HepG2 (cell line): Measurements from ENCODE around the gene BBOX1. TPM values are rescaled to one million over a fixed set of nuclear protein-coding genes. Genes with fewer than 3 reads are reported as not detected.

ENCODE experiments used
- ATAC-seq: fragments of 200-7000 bp; cut with Tn5 transposase; 3 replicates; pipeline ENCODE4 v1.9.1; 2020; ENCODE audit warnings: mild to moderate bottlenecking, moderate library complexity
- BruUV-seq: library from RNA; stranded (reverse); fragments of 400-500 nt; replicated peaks from 2 replicates; lab custom pipeline; 2021; lab: Mats Ljungman, UMichigan
- CTCF ChIA-PET: fragments of 300-600 bp; formaldehyde crosslinking; extraction: SDS; loops from one replicate; lab custom pipeline; 2021; ENCODE audit warnings: low total read pairs, inconsistent platforms, low intra/inter-chr PET ratio; lab: Yijun Ruan, JAX
- POLR2A ChIA-PET: fragments of 350-600 bp; sonication (Branson Sonifier 250); formaldehyde crosslinking; loops from one replicate; lab custom pipeline; 2020; ENCODE audit warnings: antibody characterized with exemption, inconsistent platforms; lab: Yijun Ruan, JAX
- DNase-seq: peaks from one replicate; pipeline ENCODE4 v3.0.0-alpha.2; 2015; ENCODE audit warnings: low spot score
- FAIRE-seq: peaks from 3 replicates; lab custom pipeline; 2011; peaks lifted over from hg19 to GRCh38; lab: Jason Lieb, UNC
- H2AFZ ChIP-seq: one replicate; pipeline ENCODE4 v1.6.1; 2011; ENCODE audit warnings: low read length, inconsistent platforms
- H3K27ac ChIP-seq: fragments of 300-600 bp; 3 replicates; pipeline ENCODE4 v1.8.0; 2011; ENCODE audit warnings: mixed run types, mild to moderate bottlenecking, mixed read lengths, low read length, inconsistent platforms; ENCODE audit not compliant: insufficient read depth; ENCODE audit errors: extremely low read length
- H3K27me3 ChIP-seq, 2 experiments: fragments of 200-600 bp in 1 of 2; 2 replicates in 1 of 2; 3 replicates in 1 of 2; pipeline versions ENCODE4 v1.6.0 to v1.8.0; 2011; ENCODE audit warnings: low read length in 2 of 2, mild to moderate bottlenecking in 2 of 2, moderate library complexity in 2 of 2, inconsistent platforms in 1 of 2; ENCODE audit not compliant: insufficient read depth in 2 of 2, control insufficient read depth in 1 of 2
- H3K36me3 ChIP-seq, 2 experiments: fragments of 200-600 bp in 1 of 2; replicated peaks in 1 of 2; 2 replicates in 1 of 2; 3 replicates in 1 of 2; pipeline versions ENCODE4 v1.5.1 to v1.8.0; 2011; ENCODE audit warnings: low read length in 2 of 2, inconsistent platforms in 1 of 2; ENCODE audit not compliant: insufficient read depth in 2 of 2, control insufficient read depth in 1 of 2
- H3K4me1 ChIP-seq: 2 replicates; pipeline ENCODE4 v1.5.1; 2012; ENCODE audit warnings: low read length, inconsistent platforms; ENCODE audit not compliant: insufficient read depth
- H3K4me2 ChIP-seq: 2 replicates; pipeline ENCODE4 v1.6.0; 2011; ENCODE audit warnings: low read depth, low read length, inconsistent platforms
- H3K4me3 ChIP-seq, 3 experiments: fragments of 200-600 bp in 1 of 3; sonication (generic), shearing (Covaris generic) in 1 of 3; replicated peaks in 1 of 3; 2 replicates each; pipeline ENCODE4 v1.5.1; 2011 to 2016; ENCODE audit warnings: low read length in 3 of 3, inconsistent platforms in 2 of 3, low read depth in 2 of 3, mild to moderate bottlenecking in 2 of 3, control low read depth in 1 of 3, mixed read lengths in 1 of 3; ENCODE audit not compliant: insufficient read depth in 1 of 3
- H3K79me2 ChIP-seq: one replicate; pipeline ENCODE4 v1.6.1; 2011; ENCODE audit warnings: low read length, inconsistent platforms; ENCODE audit not compliant: insufficient read depth
- H3K9ac ChIP-seq: 2 replicates; pipeline ENCODE4 v1.6.0; 2011; ENCODE audit warnings: mild to moderate bottlenecking, low read depth, low read length, inconsistent platforms; ENCODE audit not compliant: insufficient read depth
- H3K9me3 ChIP-seq: 2 replicates; pipeline ENCODE4 v1.5.1; 2012; ENCODE audit warnings: mild to moderate bottlenecking, low read length
- H4K20me1 ChIP-seq: 2 replicates; pipeline ENCODE4 v1.6.0; 2011; ENCODE audit warnings: inconsistent platforms, mild to moderate bottlenecking, low read length, moderate library complexity; ENCODE audit not compliant: insufficient read depth
- CREB1 ChIP-seq, 2 experiments: fragments of 450-650 bp in 1 of 2; IDR thresholded peaks; 2 replicates each; pipeline ENCODE4 v1.6.1; 2016 to 2017; ENCODE audit warnings: control low read depth in 1 of 2, mild to moderate bottlenecking in 1 of 2, missing compliant biosample characterization in 1 of 2, missing genetic modification characterization in 1 of 2
- MYNN ChIP-seq: sonication (generic); formaldehyde crosslinking; IDR thresholded peaks from 2 replicates; pipeline ENCODE4 v1.4.0; 2020; ENCODE audit warnings: mild to moderate bottlenecking, low read depth, missing genetic modification reagents
- SMC3 ChIP-seq: IDR thresholded peaks from 2 replicates; pipeline ENCODE4 v1.6.1; 2011; ENCODE audit warnings: low read length, improper control_type of control experiment
- STAG1 ChIP-seq: sonication (generic); formaldehyde crosslinking; IDR thresholded peaks from 2 replicates; pipeline ENCODE4 v1.4.0; 2020; ENCODE audit warnings: missing genetic modification reagents
- ZNF121 ChIP-seq: sonication (generic); formaldehyde crosslinking; IDR thresholded peaks from 2 replicates; pipeline ENCODE4 v1.5.0; 2020; ENCODE audit warnings: mild to moderate bottlenecking, missing genetic modification reagents
- ZNF20 ChIP-seq: sonication (generic); formaldehyde crosslinking; IDR thresholded peaks from 2 replicates; pipeline ENCODE4 v1.4.0; 2020; ENCODE audit warnings: mild to moderate bottlenecking, moderate library complexity, missing genetic modification reagents
- WGBS: methylation state at CpG from one replicate; pipeline ENCODE4 v1.1.6; 2017; ENCODE audit warnings: low lambda C conversion rate; 5-methylcytosine and 5-hydroxymethylcytosine counted together
- in situ Hi-C: cut with HindIII; loops from 2 replicates; pipeline ENCODE4 v1.10.0; 2017; ENCODE audit warnings: low pct_unique_long_range_greater_than_20kb; ENCODE audit not compliant: extremely low pct_ligation_motif_present
- intact Hi-C: fragments of 100-400 bp; cut with micrococcal nuclease; formaldehyde crosslinking; loops from one replicate; pipeline ENCODE4 v1.10.0; 2022; ENCODE audit not compliant: unreplicated experiment
- polyA plus RNA-seq, 8 experiments: library from polyadenylated mRNA; depleted of rRNA in 3 of 8; stranded (reverse) in 7 of 8; unstranded in 1 of 8; fragments of >200 nt; fragmentation: Illumina TruSeq in 4 of 8; extraction: Trizol in 4 of 8; gene quantifications; 2 replicates each; pipeline versions ENCODE4 v1.2.1 to v1.2.3, GENCODE V29; 2011 to 2016; ENCODE audit warnings: low read depth in 4 of 8, missing spikeins in 1 of 8, mixed read lengths in 1 of 8; ENCODE audit not compliant: insufficient read depth in 1 of 8
- total RNA-seq, 5 experiments: library from RNA; depleted of rRNA; stranded (reverse); fragments of >200 nt; fragmentation: Illumina TruSeq; extraction: Trizol; gene quantifications; 2 replicates each; pipeline ENCODE4 v1.2.3, GENCODE V29; 2016; ENCODE audit warnings: low read depth in 1 of 5
- TF ChIP-seq, protein P1 (sequence below): sonication (generic); formaldehyde crosslinking; IDR thresholded peaks from 2 replicates; pipeline ENCODE4 v1.5.0; 2020; ENCODE audit warnings: mild to moderate bottlenecking, missing genetic modification reagents, moderate library complexity

BBOX1 gene
- total and polyA plus RNA-seq, 2 of the 13 experiments (the other 11 are each of a cell fraction or from before 2014, with no cell fraction given): not detected

DNA sequence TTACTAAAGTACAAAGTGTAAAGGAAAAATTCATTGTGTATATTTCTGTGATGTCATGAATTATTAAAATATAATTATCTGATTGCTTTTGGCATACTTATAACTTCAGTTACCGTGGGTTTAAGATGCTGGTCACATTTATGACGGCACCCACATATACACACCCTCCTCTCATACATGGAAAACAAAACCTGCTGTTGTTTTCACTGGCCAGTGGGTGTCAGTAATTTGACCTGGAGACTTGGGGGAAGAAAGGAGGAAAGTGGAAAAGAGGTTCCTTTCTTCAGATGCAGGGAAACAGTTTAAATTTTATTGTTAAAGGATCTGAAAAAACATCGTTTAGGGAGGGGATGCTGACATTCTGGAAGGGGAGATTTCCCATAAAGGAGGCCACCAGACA is 742 bp upstream of the BBOX1 start:
- no peaks in the 10 kb centered on the region for H4K20me1 ChIP-seq
- POLR2A ChIA-PET: no interaction called here
- H3K9me3 ChIP-seq: no peaks in the 10 kb centered on the region
- no peak overlapping the region for H3K27ac ChIP-seq
- DNase-seq: no peak
- no TSS peak for BruUV-seq
- TF ChIP-seq MYNN (CRISPR knock-in tag) (no peak), SMC3 (peak; percentile 34; the same call in 1 of the 2 replicates), ZNF20 (CRISPR knock-in tag) (no peak), STAG1 (0 out of 2 replicates have a peak, but pooled peaks have one; percentile 18), ZNF121 (CRISPR knock-in tag) (no peak), CREB1 (IDR thresholded peaks at IDR 0.05) (peak; percentile 37; the same call in 1 of the 2 replicates), CREB1 (CRISPR knock-in tag; IDR thresholded peaks at IDR 0.05) (no peak)
- TF ChIP-seq, protein P1, sequence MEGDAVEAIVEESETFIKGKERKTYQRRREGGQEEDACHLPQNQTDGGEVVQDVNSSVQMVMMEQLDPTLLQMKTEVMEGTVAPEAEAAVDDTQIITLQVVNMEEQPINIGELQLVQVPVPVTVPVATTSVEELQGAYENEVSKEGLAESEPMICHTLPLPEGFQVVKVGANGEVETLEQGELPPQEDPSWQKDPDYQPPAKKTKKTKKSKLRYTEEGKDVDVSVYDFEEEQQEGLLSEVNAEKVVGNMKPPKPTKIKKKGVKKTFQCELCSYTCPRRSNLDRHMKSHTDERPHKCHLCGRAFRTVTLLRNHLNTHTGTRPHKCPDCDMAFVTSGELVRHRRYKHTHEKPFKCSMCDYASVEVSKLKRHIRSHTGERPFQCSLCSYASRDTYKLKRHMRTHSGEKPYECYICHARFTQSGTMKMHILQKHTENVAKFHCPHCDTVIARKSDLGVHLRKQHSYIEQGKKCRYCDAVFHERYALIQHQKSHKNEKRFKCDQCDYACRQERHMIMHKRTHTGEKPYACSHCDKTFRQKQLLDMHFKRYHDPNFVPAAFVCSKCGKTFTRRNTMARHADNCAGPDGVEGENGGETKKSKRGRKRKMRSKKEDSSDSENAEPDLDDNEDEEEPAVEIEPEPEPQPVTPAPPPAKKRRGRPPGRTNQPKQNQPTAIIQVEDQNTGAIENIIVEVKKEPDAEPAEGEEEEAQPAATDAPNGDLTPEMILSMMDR: peak; percentile 24; the same call in 1 of the 2 replicates
- TF ChIP-seq, all 625 proteins: peak for 4
- ATAC-seq (peak; percentile 76), FAIRE-seq (no peak)
- Histone ChIP-seq H3K27me3 (no peaks in the 10 kb centered on the region), H2AFZ (no peak overlapping the region), H3K36me3 (no peaks in the 10 kb centered on the region), H3K4me3 (no peak overlapping the region), H3K9ac (no peak overlapping the region), H3K79me2 (no peaks in the 10 kb centered on the region), H3K4me1 (no peaks in the 10 kb centered on the region), H3K4me2 (no peak overlapping the region)
- WGBS: 1% methylated on average over 3 of the region's 3 CpGs
- in situ Hi-C loops (no loop called here), intact Hi-C loops (loop anchor here (10.0 kb wide), 1 partner anchor 115 kb away; no protein-coding TSS in a partner anchor)
- CTCF ChIA-PET: interaction anchor here (0.9 kb wide), 1 partner anchor 119 kb away, joined by 3 read pairs; no protein-coding TSS in a partner anchor
